RKO (cell line): ENCODE measurements around the gene RHOT2.

Source experiments
- DNase-seq: peaks from one replicate; pipeline ENCODE4 v3.0.0-alpha.2; 2016; ENCODE audit warnings: low spot score

The RHOT2 gene

GRCh38 chr16:700684-701584 is 33.0 kb downstream of the RHOT2 start:
- DNase-seq: no peak

- no peak for DNase-seq
Observed at GRCh38 chr16:702341-702740, 34.4 kb downstream of the RHOT2 start.

GRCh38 chr16:703406-703805 is 35.5 kb downstream of the RHOT2 start:
- no peak for DNase-seq

GRCh38 chr16:704047-704446 is 36.1 kb downstream of the RHOT2 start:
- DNase-seq: no peak

GRCh38 chr16:704552-705380 is 36.8 kb downstream of the RHOT2 start:
- DNase-seq: no peak

GRCh38 chr16:705431-706188 is 37.7 kb downstream of the RHOT2 start, which contains the start of gene FBXL16:
Gene FBXL16 (minus strand): TSS chr16:705801. CDS start chr16:697405, 8,396 bp downstream.
- DNase-seq: peak; percentile 43

- DNase-seq: no peak
Observed at GRCh38 chr16:706189-707061, 38.5 kb downstream of the RHOT2 start.

GRCh38 chr16:707062-707538 is 39.2 kb downstream of the RHOT2 start:
- no peak for DNase-seq

GRCh38 chr16:708019-708418 is 40.1 kb downstream of the RHOT2 start:
- DNase-seq: no peak

- DNase-seq: no peak
Observed at GRCh38 chr16:708959-709358, 41.0 kb downstream of the RHOT2 start.

- peak; percentile 87 for DNase-seq
Observed at GRCh38 chr16:709566-710499, 41.9 kb downstream of the RHOT2 start.

- no peak for DNase-seq
Observed at GRCh38 chr16:710500-711075, 42.7 kb downstream of the RHOT2 start.

- no peak for DNase-seq
Observed at GRCh38 chr16:711084-711483, 43.2 kb downstream of the RHOT2 start.

- peak; percentile 77 for DNase-seq
Observed at GRCh38 chr16:711548-712320, 43.8 kb downstream of the RHOT2 start.

GRCh38 chr16:712740-713250 is 44.9 kb downstream of the RHOT2 start:
- DNase-seq: peak; percentile 96

- DNase-seq: no peak
Observed at GRCh38 chr16:714079-714478, 46.1 kb downstream of the RHOT2 start.

GRCh38 chr16:714558-715476 is 46.9 kb downstream of the RHOT2 start, which contains the start of gene METRN:
Gene METRN (plus strand): TSS chr16:715118. CDS start chr16:715290, 172 bp downstream.
- peak; percentile 90 for DNase-seq
